Lower leg skin (tissue), 4 donors: Measurements from ENCODE around the gene ROR2. TPM values are rescaled to one million over a fixed set of nuclear protein-coding genes. Genes with fewer than 3 reads are reported as not detected.

Experiments
- DNase-seq, 2 donors: peaks; one replicate each; pipeline ENCODE4 v3.0.0-alpha.2; 2019; ENCODE audit warnings: low spot score in 2 of 2
- H3K4me3 ChIP-seq: fragments of 200-600 bp; sonication (generic); 2 replicates; pipeline ENCODE4 v1.5.1; 2017; ENCODE audit warnings: mild to moderate bottlenecking, low read depth; ENCODE audit not compliant: poor library complexity, severe bottlenecking
- POLR2A ChIP-seq, 2 donors: fragments of 450-650 bp; IDR thresholded peaks; one replicate each; pipeline ENCODE4 v1.6.1; 2016 to 2017; ENCODE audit warnings: antibody characterized with exemption in 2 of 2, mild to moderate bottlenecking in 1 of 2, moderate library complexity in 1 of 2
- WGBS, 2 donors: methylation state at CpG; one replicate each; pipeline ENCODE4 v1.1.5; 2018; 5-methylcytosine and 5-hydroxymethylcytosine counted together
- intact Hi-C: fragments of 100-400 bp; cut with DNase I; formaldehyde crosslinking; loops from one replicate; pipeline ENCODE4 v1.15.0; 2023; ENCODE audit warnings: low total_unique reads
- total RNA-seq, 4 donors: library from RNA; depleted of rRNA; stranded (reverse); fragments of >200 nt; gene quantifications; one replicate each; pipeline ENCODE4 v1.1.0, GENCODE V29; 2016
- TF ChIP-seq, protein P1 (sequence below), 3 donors: fragments of 450-650 bp; IDR thresholded peaks; one replicate each; pipeline ENCODE4 v1.5.1; 2016; ENCODE audit warnings: antibody characterized with exemption in 3 of 3, mild to moderate bottlenecking in 3 of 3, moderate library complexity in 2 of 3

The ROR2 gene
- total RNA-seq, 4 donors from 2014 or later = 2.3 to 8.7 (median 5.8) TPM

DNA sequence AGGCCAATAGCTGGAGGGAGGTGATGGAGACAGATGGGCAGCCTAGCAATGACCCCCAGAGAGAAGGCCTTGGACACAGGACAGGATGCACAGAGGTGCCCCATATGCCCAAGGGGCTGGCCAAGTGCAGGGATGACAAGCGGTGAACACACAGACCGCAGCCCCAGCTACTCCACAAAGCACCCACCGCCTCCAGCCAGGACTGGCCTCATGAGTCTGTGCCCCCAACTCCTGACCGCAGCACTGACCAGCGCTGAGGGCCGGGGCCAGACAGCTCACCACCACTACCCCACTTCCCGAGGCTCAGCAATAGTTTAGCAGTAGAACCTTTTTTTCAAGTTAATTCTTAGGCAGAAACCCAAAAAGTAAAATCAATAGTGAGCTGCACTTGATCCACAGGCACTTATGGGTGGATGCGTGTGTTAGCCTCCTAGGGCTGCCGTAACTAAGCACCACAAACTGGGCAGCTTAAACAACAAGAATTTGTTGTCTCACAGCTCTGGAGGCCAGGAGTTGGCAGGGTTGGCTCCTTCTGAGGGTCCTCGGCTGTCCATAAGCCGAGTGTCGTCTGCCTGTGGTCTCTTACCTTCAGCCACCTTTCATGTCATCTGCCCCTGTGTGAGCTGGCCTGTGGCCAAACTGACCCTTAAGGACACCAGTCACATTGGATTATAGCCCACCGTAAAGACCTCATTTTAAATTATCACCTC lies 14.1 kb downstream of the ROR2 start:
- WGBS, 2 donors = 93 to 97% methylated on average over 10 to 13 of the region's 13 CpGs
- DNase-seq = peak in 1 of 2 donors; percentile 71
- intact Hi-C loops = no loop called here
- TF ChIP-seq, protein P1, sequence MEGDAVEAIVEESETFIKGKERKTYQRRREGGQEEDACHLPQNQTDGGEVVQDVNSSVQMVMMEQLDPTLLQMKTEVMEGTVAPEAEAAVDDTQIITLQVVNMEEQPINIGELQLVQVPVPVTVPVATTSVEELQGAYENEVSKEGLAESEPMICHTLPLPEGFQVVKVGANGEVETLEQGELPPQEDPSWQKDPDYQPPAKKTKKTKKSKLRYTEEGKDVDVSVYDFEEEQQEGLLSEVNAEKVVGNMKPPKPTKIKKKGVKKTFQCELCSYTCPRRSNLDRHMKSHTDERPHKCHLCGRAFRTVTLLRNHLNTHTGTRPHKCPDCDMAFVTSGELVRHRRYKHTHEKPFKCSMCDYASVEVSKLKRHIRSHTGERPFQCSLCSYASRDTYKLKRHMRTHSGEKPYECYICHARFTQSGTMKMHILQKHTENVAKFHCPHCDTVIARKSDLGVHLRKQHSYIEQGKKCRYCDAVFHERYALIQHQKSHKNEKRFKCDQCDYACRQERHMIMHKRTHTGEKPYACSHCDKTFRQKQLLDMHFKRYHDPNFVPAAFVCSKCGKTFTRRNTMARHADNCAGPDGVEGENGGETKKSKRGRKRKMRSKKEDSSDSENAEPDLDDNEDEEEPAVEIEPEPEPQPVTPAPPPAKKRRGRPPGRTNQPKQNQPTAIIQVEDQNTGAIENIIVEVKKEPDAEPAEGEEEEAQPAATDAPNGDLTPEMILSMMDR (IDR thresholded peaks at IDR 0.05) = no peak
- TF ChIP-seq POLR2A (IDR thresholded peaks at IDR 0.05) = no peak
- no peak overlapping the region for H3K4me3 ChIP-seq

DNA sequence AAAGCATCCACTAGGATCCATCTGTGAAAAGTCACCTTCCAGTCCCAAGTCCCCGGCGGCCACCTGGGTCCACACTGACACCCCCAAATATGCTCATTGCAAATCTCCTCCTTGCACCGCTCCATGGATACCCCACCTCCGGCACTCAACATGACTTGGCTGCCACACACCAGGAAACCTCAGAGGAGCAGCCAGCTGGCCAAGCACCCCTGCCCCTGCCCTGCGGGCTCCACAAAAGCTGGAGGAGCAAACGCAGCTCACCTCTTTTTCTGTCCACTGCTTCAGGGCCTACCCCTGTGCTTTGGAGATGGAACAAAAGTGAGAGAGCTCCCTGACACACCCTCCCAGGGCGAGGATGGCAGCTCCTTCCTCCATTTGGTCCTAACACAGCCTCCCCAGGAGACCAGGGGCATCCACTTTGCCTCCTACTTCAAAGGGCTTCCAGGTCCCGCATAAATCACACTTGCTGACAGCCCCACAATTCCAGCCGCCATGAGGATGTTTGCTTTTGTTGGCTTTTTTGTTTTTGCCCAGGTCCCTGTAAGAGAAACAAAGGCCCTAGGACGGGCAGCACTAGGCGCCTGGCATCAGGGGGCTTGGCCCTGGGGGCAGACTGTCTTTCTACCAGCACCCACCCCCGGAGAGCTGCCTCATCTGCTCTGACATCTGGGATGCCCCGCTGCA lies 14.8 kb downstream of the ROR2 start:
- H3K4me3 ChIP-seq = no peak overlapping the region
- 69 to 82% methylated on average over 12 to 13 of the region's 13 CpGs for WGBS, 2 donors
- TF ChIP-seq, protein P1 (IDR thresholded peaks at IDR 0.05) = no peak
- TF ChIP-seq POLR2A (IDR thresholded peaks at IDR 0.05) = no peak
- DNase-seq = peak in 1 of 2 donors; percentile 76
- intact Hi-C loops = no loop called here

DNA sequence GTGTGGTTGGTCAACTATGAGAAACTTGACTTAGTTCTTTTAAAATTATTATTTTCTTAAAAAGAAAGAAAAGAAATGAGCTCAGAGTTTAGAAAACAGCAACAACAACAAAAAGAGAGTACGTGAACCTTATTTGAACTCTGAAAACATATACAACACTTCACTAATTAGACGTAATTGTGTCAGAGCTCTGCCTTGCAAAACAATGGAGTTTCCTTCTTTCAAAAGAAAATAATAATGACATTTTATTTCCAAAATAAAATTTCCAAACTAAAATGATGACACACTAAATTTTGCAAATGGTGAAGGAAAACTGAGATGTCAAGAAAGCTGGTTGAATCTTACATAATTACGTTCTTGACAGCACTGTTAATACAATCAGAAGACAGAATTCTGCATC lies 15.4 kb downstream of the ROR2 start:
- WGBS, 2 donors = 74% methylated on average over 3 of the region's 3 CpGs
- no peak for DNase-seq
- intact Hi-C loops = no loop called here
- no peak overlapping the region for H3K4me3 ChIP-seq
- TF ChIP-seq, protein P1 (IDR thresholded peaks at IDR 0.05) = no peak
- no peak for TF ChIP-seq POLR2A (IDR thresholded peaks at IDR 0.05)

DNA sequence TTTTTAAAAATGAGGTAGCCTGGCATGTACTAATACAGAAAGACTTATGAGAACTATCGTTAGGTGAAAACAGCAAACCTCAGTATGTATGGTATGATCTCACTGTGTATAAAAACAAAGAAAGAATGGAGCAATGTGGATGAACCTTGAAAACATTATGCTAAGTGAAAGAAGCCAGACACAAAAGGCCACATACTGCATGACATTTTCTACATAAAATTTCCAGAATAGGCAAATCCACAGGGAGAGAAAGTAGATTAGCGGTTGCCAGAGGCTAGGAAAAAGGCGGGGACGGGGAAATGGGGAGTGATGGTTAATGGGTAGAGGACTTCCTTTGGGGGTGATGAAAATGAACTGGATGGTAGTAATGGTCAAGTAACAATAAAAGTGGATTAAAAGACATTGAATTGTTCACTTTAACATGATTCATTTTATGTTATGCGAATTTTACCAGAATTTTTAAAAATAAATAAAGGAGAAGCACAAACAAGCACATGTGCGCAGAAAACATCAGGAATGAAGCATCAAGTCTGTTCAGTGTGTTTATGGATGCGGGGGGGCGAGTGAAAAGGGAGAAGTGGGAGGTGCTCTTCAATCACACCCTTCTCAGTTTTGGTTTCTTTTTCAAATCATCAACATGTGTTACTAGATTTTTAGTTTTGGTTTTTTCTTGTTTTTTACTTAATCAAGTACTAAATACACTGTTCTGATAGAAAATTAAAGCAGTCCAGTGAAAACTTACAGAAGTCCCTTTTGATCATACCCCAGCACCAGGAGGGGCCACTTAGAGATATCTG lies 16.3 kb downstream of the ROR2 start:
- intact Hi-C loops = no loop called here
- peak in 1 of 2 donors; percentile 32 for DNase-seq
- TF ChIP-seq POLR2A (IDR thresholded peaks at IDR 0.05) = no peak
- TF ChIP-seq, protein P1 (IDR thresholded peaks at IDR 0.05) = no peak
- WGBS, 2 donors = 84 to 85% methylated on average over 8 of the region's 8 CpGs
- no peak overlapping the region for H3K4me3 ChIP-seq

DNA sequence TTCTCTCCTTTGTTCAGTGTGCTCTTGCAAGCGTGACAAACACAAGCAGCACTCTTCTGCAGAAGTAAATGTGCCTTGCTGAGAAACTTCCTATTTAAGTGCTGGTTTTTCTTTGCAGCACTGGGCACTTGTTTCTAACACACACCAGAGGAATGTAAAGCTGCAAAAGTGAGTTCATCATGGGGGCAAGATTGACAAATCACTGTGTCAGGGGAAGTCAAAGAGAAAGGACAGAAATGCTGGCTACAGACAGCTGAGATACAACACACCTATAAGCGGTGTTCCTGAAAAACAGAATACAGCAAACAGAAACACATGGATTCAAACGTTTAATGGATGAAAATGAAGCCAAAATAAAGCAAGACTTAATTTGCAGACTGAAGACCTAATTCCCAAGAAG lies 19.6 kb downstream of the ROR2 start:
- DNase-seq = no peak
- WGBS, 2 donors = 88 to 91% methylated on average over 3 of the region's 3 CpGs
- no peak overlapping the region for H3K4me3 ChIP-seq
- TF ChIP-seq, protein P1 (IDR thresholded peaks at IDR 0.05) = no peak
- no peak for TF ChIP-seq POLR2A (IDR thresholded peaks at IDR 0.05)
- intact Hi-C loops = no loop called here
